ENCODE results near the gene RASSF4.

RASSF4 gene

GRCh38 chr10:44958898-44959246 lies 730 bp upstream of the RASSF4 start:
- no peak for TF ChIP-seq CTCF (IDR thresholded peaks at IDR 0.05)

- no peak for TF ChIP-seq CTCF (IDR thresholded peaks at IDR 0.05)
Observed at GRCh38 chr10:44960088-44960460, 472 bp downstream of the RASSF4 start.

- TF ChIP-seq CTCF (IDR thresholded peaks at IDR 0.05): no peak
Observed at GRCh38 chr10:44960482-44961229, 1.1 kb downstream of the RASSF4 start.

- no peak for TF ChIP-seq CTCF (IDR thresholded peaks at IDR 0.05)
Observed at GRCh38 chr10:44961230-44961571, 1.6 kb downstream of the RASSF4 start.

- TF ChIP-seq CTCF (IDR thresholded peaks at IDR 0.05): no peak
Observed at GRCh38 chr10:44961931-44962750, 2.5 kb downstream of the RASSF4 start.

GRCh38 chr10:44962870-44963738 lies 3.5 kb downstream of the RASSF4 start:
- no peak for TF ChIP-seq CTCF (IDR thresholded peaks at IDR 0.05)

GRCh38 chr10:44963772-44964633 lies 4.4 kb downstream of the RASSF4 start:
- no peak for TF ChIP-seq CTCF (IDR thresholded peaks at IDR 0.05)
